Rectal smooth muscle tissue (tissue), 1 donor: ENCODE data around the gene GBX1.

ENCODE experiments used
- H3K27ac ChIP-seq: one replicate; pipeline ENCODE4 v1.7.0; 2013; ENCODE audit warnings: low read depth, low read length, inconsistent platforms
- H3K27me3 ChIP-seq: one replicate; pipeline ENCODE4 v1.7.0; 2013; ENCODE audit warnings: low read length; ENCODE audit not compliant: control insufficient read depth, insufficient read depth
- H3K36me3 ChIP-seq: one replicate; pipeline ENCODE4 v1.7.0; 2013; ENCODE audit warnings: low read length; ENCODE audit not compliant: control insufficient read depth, insufficient read depth
- H3K4me1 ChIP-seq: one replicate; pipeline ENCODE4 v1.7.0; 2013; ENCODE audit warnings: low read length; ENCODE audit not compliant: control insufficient read depth, insufficient read depth
- H3K4me3 ChIP-seq: one replicate; pipeline ENCODE4 v1.7.0; 2013; ENCODE audit warnings: low read length
- H3K9ac ChIP-seq: one replicate; pipeline ENCODE4 v1.7.0; 2013; ENCODE audit warnings: low read length

GBX1 gene

DNA sequence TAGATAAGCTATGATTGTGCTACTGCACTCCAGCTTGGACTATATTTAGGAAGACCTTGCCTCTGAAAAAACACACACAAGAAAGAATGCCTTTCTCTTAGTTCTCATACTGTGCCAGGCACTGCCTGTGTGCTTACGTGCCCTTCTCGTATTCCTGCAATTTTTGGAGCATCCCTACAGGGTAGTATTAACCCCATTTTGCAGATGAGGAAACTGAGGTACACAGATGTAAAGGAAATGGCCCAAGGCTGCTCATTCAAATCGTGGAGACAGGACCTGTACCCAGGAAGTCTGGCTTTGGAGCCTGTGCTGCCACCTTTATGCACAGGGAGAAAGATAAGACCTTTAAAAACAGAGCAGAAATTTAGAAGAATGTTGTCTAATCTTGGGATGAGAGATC, 64.5 kb downstream of the GBX1 start:
- Histone ChIP-seq H3K4me3 (no peak overlapping the region), H3K27ac (no peak overlapping the region), H3K9ac (no peak overlapping the region), H3K4me1 (no peaks in the 10 kb centered on the region), H3K27me3 (no peaks in the 10 kb centered on the region), H3K36me3 (no peaks in the 10 kb centered on the region)

DNA sequence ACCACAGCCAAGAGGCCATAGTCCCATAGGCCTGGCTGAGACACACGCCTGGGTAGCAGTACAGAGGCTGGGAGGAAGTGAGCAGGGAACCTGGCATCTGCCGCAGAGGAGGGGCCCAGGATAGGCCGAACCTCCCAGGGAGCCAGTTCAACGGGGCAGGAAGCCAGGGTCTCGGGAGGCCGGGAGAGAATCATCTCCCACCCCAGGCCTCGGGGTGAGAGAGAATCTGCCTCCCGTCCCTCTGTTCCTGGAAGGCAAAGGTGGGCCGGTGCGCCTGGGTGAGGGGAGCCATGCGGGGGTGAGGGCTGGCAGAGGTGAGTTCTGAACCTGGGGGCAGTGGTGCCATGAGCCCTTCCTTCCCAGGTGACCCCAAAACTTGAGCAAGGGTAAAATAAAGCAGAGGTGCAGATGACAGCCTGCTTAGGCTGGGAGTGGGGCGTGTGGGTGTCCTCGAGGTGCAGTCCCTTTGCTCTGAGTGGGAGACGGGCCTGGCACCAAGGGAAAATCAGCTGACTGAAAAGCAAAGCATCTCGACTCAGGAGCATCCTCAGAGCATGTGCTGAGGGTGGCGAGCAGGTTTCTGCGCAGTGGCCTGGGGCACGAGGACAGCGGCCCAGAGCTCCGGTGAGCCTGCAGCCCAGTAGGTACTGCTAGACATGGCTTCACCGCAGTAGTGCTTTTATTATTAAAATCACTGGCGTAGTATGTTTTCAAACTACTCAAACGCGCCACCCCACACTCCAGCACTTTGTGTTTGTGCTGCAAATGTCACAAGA, 65.7 kb downstream of the GBX1 start:
- H3K4me3 ChIP-seq: no peak overlapping the region

DNA sequence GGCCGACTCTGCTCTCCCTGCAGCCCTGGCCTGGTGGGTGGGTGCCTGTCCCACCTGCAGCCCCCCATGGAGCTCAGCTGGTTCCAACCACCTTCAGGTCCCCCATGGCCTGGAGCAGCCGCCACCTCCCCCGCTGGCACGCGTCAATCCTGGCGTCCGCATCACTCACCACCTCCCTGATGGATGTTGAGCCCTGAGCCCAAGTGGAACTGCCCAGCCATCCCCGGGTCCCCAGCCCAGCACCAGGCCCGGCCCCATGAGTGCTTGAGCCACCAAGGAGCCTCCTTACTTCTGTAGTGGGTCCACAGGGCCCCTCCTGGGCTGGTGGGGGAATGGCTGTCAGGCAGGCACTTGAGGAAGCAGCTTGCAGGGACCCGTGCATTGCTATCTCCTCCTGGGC, 66.6 kb downstream of the GBX1 start:
- Histone ChIP-seq H3K27me3 (no peaks in the 10 kb centered on the region), H3K4me1 (no peaks in the 10 kb centered on the region), H3K36me3 (no peaks in the 10 kb centered on the region), H3K4me3 (no peak overlapping the region), H3K9ac (no peak overlapping the region), H3K27ac (no peak overlapping the region)

More for the DNA sequence above, 65.7 kb downstream of the GBX1 start:
- Histone ChIP-seq H3K27me3 (no peaks in the 10 kb centered on the region), H3K36me3 (no peaks in the 10 kb centered on the region), H3K4me1 (no peaks in the 10 kb centered on the region), H3K27ac (no peak overlapping the region), H3K9ac (no peak overlapping the region)

DNA sequence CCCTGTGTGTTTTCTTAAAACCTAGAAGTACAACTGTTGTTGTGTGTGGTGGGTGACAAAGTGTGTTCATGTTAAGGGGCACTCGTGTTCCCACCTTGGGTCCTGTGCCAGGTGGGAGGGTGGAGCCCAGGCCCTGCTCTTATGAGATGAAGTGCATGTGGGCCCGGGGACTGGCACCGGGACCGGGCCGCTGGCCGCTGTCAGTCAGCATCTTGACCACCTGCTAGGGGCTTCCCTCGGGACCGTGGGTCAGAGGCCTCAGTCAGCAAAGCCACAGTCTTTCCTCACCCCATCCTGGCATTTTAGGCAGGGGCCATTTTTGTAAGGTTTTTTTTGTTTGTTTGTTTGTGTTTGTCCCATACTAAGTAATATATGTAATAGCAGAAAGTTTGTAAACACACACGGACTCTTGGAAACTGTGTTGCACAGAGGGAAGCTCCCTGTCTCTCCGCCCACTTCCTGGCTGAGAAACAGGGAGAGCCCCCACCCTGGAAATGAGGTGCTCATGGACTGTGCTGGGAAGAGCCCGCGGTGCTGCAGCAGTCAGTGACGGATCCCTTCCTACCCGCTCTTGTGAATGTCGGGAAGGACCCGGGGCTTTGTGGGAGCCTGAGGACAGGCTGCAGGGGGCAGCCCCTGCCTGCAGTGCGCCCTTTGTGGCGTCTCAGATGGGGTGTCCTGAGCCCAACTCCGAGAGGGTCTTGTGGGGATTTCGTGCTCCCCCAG, 67.8 kb downstream of the GBX1 start:
- Histone ChIP-seq H3K9ac (no peak overlapping the region), H3K36me3 (no peaks in the 10 kb centered on the region), H3K4me3 (no peak overlapping the region), H3K27ac (no peak overlapping the region), H3K27me3 (no peaks in the 10 kb centered on the region), H3K4me1 (no peaks in the 10 kb centered on the region)
